ENCODE data around the gene MEAK7.

DNA sequence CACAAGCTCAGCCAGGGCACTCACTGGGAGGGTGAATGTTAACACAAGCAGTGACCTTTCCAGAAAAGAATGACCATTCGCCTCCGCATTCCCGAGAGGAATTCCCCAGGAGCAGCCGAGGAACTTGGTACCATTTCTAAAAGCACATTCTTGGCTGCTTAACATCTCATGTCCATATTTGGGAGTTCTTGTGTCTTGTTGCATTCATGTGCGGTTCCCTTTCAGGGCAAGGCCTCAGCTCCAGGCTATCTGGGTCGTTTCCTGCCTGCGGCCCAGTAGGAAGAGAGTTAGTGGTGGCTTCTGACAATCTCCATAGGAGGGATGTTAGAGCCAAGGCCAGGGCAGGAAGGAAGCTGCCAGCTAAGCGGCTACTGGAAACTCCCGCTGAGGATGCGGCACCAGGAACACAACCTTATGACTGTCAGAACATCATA lies 27.8 kb upstream of the MEAK7 start:
- TF ChIP-seq REST (IDR thresholded peaks at IDR 0.05; ENCODE audit: insufficient read depth in 1 of 2, low read depth in 2 of 2, low read length in 2 of 2): peak in 1 of 2 experiments; percentile 70; a peak in 1 of 4 replicates
- TF ChIP-seq POLR2AphosphoS5 (IDR thresholded peaks at IDR 0.05; ENCODE audit: low read depth, low read length): no peak
- TF ChIP-seq SIN3A (IDR thresholded peaks at IDR 0.05; ENCODE audit: borderline replicate concordance, insufficient read depth, low read length): peak; percentile 13; the same call in 1 of the 2 replicates
- TF ChIP-seq TAF1 (IDR thresholded peaks at IDR 0.05; ENCODE audit: borderline replicate concordance, insufficient read depth, low read length): no peak

Measured in PFSK-1 (cell line).